Endometrial microvascular endothelial cells (primary cell): ENCODE results near the gene PLPPR4. TPM values are rescaled to one million over a fixed set of nuclear protein-coding genes. Genes with fewer than 3 reads are reported as not detected.

Experiments
- in situ Hi-C: cut with HindIII; loops from 2 replicates; pipeline ENCODE4 v1.10.0; 2017; ENCODE audit warnings: low sequenced_read_pairs, low pct_unique_long_range_greater_than_20kb; ENCODE audit errors: inconsistent ontology term
- total RNA-seq: library from RNA; depleted of rRNA; stranded (reverse); fragments of >200 nt; gene quantifications from one replicate; pipeline ENCODE4 v1.2.3, GENCODE V29; 2015; ENCODE audit errors: inconsistent ontology term

Gene PLPPR4, protein sequence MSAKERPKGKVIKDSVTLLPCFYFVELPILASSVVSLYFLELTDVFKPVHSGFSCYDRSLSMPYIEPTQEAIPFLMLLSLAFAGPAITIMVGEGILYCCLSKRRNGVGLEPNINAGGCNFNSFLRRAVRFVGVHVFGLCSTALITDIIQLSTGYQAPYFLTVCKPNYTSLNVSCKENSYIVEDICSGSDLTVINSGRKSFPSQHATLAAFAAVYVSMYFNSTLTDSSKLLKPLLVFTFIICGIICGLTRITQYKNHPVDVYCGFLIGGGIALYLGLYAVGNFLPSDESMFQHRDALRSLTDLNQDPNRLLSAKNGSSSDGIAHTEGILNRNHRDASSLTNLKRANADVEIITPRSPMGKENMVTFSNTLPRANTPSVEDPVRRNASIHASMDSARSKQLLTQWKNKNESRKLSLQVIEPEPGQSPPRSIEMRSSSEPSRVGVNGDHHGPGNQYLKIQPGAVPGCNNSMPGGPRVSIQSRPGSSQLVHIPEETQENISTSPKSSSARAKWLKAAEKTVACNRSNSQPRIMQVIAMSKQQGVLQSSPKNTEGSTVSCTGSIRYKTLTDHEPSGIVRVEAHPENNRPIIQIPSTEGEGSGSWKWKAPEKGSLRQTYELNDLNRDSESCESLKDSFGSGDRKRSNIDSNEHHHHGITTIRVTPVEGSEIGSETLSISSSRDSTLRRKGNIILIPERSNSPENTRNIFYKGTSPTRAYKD
- 0.28 TPM for total RNA-seq

DNA sequence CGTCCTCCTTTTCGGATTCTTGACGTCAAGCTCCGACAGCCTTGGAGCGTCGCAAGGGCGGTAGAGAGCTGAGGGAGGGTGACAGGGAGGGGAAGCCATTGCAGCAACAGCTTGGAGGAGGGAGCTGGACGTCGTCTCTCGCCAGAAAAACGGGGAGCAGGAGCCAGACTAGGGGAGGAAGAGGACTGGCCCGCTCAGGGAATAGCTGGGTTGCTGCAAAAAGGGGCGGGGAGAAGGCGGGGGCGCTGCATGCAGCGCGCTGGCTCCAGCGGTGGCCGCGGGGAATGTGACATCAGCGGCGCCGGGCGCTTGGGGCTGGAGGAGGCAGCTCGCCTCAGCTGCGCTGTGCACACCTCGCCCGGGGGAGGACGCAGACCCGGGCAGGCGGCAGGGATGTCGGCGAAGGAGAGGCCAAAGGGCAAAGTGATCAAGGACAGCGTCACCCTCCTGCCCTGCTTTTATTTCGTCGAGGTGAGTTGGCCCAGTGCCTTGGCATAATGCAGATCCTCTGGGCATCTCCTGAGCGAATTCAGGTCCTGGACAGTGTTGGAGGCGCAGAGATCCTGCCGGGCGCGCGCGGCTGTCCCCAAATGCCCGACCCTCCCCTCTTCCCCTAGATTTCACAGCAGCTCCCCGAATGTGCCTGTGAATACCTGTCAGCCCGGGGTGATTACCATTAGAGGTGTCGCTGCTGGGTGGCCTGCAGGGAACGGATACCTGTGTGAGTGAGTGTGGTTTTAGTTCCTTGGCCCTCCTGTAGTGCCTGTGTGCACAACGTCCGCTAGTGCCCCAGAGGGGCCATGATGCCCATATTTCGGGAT lies at the start of gene PLPPR4:
TSS of gene PLPPR4 (plus strand) at position 292 of the 821 bp plus-strand sequence. CDS start at position 394, 102 bp downstream.
- in situ Hi-C loops = no loop called here

DNA sequence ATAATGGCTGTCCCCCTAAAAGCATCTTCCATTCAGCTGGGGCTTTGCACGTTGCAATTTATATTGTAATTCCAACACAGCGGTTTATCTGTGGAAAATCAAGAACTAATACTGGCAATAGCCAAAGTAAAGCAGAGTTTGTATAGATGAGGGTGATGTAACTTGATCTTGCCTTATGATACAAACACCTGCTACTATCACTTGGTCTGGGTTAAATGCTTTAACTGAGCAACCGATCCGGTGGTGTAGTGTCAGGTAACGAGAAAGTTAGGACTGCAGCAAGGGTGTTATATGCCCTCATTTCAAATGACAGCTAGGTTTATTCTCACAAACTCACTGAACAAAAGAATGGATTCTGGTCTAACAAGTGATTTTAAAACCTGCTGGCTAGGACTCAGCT lies 47.3 kb upstream of the PLPPR4 start:
- in situ Hi-C loops = no loop called here

GRCh38 chr1:99217599-99217998 lies 46.7 kb upstream of the PLPPR4 start:
- in situ Hi-C loops = no loop called here

DNA sequence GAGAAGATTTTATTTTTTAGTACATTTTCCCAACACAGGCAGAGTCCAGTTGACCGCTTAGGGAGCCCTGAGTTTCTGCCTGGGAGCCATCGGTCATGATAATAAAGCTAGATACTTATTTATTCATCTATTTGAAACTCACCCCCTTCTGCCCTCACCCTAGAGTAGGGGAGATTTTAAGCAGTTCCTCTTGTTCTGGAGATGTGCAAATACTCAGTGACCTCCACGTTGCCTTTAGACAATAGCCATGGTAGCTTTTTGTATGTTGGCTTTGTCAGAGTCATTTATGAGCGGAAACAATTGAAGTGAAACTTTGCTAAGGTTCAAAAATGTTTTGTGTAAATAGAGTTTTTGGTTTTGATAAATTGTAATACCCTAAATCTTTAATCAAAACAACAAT lies 45.7 kb upstream of the PLPPR4 start:
- in situ Hi-C loops = no loop called here

GRCh38 chr1:99218999-99219398 lies 45.3 kb upstream of the PLPPR4 start:
- in situ Hi-C loops = no loop called here

GRCh38 chr1:99227056-99227897 lies 37.0 kb upstream of the PLPPR4 start:
- in situ Hi-C loops = no loop called here

GRCh38 chr1:99228153-99228552 lies 36.1 kb upstream of the PLPPR4 start:
- in situ Hi-C loops = no loop called here

GRCh38 chr1:99229122-99229521 lies 35.2 kb upstream of the PLPPR4 start:
- in situ Hi-C loops = no loop called here

GRCh38 chr1:99230695-99231094 lies 33.6 kb upstream of the PLPPR4 start:
- in situ Hi-C loops = no loop called here

- in situ Hi-C loops = no loop called here
Observed at GRCh38 chr1:99232172-99232571, 32.1 kb upstream of the PLPPR4 start.

DNA sequence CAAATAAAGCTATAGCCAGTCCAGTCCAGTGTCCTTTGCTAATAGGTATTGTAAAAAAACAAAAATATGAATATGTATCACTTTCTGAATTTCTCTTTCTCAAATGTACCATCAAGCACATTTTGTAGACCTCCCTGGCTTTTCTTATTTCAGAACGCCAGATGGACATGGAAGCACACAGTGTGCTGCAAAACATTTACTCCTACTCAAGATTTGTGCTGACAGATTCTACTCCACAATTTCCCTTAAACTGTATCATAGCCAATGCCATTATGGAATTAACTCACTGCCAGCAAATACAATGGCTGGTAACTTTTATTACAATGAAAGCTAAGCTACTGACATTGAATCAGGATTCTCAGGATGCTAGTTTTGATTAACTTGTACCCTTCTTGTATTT lies 30.8 kb upstream of the PLPPR4 start:
- in situ Hi-C loops = no loop called here

DNA sequence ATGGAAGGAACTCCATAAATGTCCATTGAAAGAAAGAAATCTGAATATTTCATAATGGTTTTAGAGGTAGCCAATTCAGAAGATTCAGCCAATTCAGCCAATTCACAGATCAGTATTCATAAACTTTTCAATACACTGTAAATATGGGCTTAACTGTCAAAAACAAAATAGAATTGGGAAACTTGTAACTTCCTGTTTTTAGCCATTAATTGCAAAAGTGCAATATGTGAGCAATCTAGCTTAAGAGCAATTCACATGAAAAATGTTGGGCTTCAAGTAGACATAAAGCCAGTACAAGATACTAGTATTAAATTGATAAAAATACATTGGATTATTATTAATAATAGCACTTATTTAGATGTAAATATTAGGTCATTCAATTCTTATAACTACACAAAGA lies 27.5 kb upstream of the PLPPR4 start:
- in situ Hi-C loops = no loop called here

- in situ Hi-C loops = no loop called here
Observed at GRCh38 chr1:99239690-99240089, 24.6 kb upstream of the PLPPR4 start.

DNA sequence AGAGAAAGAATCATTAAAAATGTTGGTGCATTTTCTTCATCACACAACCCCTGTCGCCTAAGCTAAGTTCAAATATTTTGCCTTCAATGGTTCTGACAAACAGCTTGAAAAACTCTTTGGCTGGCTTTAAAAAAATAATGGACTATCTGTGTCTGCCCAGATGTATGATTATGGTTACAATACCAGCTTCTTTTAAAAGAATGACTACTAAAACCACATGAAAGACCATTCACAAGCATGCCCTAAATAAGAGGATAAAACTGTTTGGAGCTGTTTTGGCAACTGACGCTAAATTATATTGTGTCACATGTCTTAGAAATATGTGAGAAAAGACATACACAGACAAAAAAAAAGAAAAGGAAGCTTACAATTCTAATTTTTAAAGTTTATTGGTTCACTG lies 23.7 kb upstream of the PLPPR4 start:
- in situ Hi-C loops = no loop called here

GRCh38 chr1:99246152-99246551 lies 18.1 kb upstream of the PLPPR4 start:
- in situ Hi-C loops = no loop called here

GRCh38 chr1:99247199-99247598 lies 17.1 kb upstream of the PLPPR4 start:
- in situ Hi-C loops = no loop called here

DNA sequence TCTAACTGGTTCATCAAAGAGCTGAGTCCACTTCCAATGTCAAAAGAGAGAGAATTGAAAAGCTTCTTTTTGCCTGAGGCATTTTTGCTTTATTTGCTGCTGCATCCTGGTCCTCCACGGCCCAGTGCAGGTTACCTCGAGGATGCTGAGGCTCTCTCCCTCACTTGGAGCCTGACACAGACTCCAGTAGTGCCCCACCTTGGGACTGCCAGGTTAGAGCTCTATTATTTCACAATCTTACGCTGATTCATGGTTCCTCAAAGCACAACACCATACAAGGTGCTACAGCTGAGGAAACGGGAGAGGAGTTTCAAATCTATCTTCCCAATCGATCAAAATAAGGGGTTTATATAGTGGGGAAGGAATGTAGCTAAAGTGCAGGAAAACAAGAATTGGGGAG lies 13.6 kb upstream of the PLPPR4 start:
- in situ Hi-C loops = no loop called here

- in situ Hi-C loops = no loop called here
Observed at GRCh38 chr1:99251308-99251707, 13.0 kb upstream of the PLPPR4 start.

DNA sequence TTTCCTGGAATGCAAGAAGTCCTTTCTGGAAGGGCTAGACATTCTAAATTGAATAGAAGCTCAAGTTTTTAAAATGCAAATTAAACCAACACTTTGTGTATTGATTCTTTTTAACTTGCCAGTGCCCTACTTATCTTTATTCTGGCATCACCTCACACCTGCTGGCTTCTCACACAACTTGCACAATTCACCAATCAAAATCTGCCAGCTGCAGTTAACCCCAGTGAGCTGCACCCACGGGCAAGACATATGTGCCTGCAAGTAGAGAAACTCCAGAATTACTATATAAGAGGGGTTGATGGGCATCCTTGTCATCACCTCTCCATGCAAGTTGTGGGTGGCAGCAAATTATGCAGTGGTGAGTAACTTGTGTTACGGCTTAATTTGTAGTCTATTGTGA lies 11.7 kb upstream of the PLPPR4 start:
- in situ Hi-C loops = no loop called here
